OCI-LY3 (cell line): ENCODE results near the gene CCBE1.

Experiments used
- EZH2phosphoT487 ChIP-seq: fragments of 200-600 bp; shearing (Covaris generic); IDR thresholded peaks from 2 replicates; pipeline ENCODE4 v1.6.1; 2018; ENCODE audit warnings: antibody characterized with exemption, mixed run types, low read depth
- TF ChIP-seq, protein P1 (sequence below): fragments of 200-600, 300-600 bp; sonication (generic); IDR thresholded peaks from 2 replicates; pipeline ENCODE4 v1.5.1; 2014; ENCODE audit warnings: antibody characterized with exemption, low read length, low read depth

DNA sequence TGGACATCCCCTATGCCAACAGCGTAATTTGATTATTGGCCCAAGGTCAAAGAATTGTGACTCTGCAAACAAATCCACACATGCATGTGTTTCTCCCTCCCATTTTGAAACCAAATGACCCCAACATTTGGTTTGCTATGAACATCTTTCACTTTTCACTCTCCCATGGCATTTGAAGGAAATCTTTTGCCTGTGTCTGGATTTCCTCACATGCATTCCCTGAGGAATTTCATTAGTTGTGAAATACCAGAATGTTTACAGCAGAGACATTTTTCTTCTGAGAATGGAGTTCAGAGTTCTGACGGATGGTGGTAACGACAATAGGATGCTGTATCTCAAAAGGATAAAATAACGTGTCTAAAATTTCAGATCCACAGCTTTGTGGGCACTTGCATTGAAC is 277.8 kb downstream of the CCBE1 start:
- no peak for TF ChIP-seq EZH2phosphoT487
- TF ChIP-seq, protein P1, sequence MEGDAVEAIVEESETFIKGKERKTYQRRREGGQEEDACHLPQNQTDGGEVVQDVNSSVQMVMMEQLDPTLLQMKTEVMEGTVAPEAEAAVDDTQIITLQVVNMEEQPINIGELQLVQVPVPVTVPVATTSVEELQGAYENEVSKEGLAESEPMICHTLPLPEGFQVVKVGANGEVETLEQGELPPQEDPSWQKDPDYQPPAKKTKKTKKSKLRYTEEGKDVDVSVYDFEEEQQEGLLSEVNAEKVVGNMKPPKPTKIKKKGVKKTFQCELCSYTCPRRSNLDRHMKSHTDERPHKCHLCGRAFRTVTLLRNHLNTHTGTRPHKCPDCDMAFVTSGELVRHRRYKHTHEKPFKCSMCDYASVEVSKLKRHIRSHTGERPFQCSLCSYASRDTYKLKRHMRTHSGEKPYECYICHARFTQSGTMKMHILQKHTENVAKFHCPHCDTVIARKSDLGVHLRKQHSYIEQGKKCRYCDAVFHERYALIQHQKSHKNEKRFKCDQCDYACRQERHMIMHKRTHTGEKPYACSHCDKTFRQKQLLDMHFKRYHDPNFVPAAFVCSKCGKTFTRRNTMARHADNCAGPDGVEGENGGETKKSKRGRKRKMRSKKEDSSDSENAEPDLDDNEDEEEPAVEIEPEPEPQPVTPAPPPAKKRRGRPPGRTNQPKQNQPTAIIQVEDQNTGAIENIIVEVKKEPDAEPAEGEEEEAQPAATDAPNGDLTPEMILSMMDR, result no peak
